Esophagus squamous epithelium (tissue), 5 donors: ENCODE data around the gene CA7. TPM values are rescaled to one million over a fixed set of nuclear protein-coding genes. Genes with fewer than 3 reads are reported as not detected.

Experiments
- DNase-seq: peaks from one replicate; lab custom pipeline; 2025; lab: John Stamatoyannopoulos, UW
- H3K27ac ChIP-seq, 4 donors: fragments of 200-600 bp; sonication (generic); one replicate each; pipeline ENCODE4 v1.5.1; 2016 to 2019; ENCODE audit warnings: mild to moderate bottlenecking in 1 of 4
- H3K27me3 ChIP-seq, 4 donors: fragments of 200-600 bp; sonication (generic); 1 replicate in 3 of 4; 2 replicates in 1 of 4; pipeline versions ENCODE4 v1.5.1 to v1.6.0; 2017 to 2021; ENCODE audit warnings: antibody characterized with exemption in 1 of 4
- H3K36me3 ChIP-seq, 3 donors: fragments of 200-600 bp; sonication (generic); one replicate each; pipeline ENCODE4 v1.5.1; 2016 to 2019
- H3K4me1 ChIP-seq, 3 donors: fragments of 200-600 bp; sonication (generic); one replicate each; pipeline ENCODE4 v1.5.1; 2017 to 2019
- H3K4me3 ChIP-seq, 4 donors: fragments of 200-600 bp; sonication (generic); 1 replicate in 3 of 4; 2 replicates in 1 of 4; pipeline ENCODE4 v1.5.1; 2016 to 2019; ENCODE audit warnings: mild to moderate bottlenecking in 2 of 4, moderate library complexity in 1 of 4
- H3K9me3 ChIP-seq, 3 donors: fragments of 200-600 bp; sonication (generic); one replicate each; pipeline ENCODE4 v1.5.1; 2016 to 2019
- CTCF ChIP-seq, 6 experiments: fragments of 450-650 bp in 4 of 6; fragments of 200-600 bp in 2 of 6; sonication (generic) in 2 of 6; IDR thresholded peaks; one replicate each; pipeline ENCODE4 v1.5.1; 2016 to 2019; ENCODE audit warnings: antibody characterized with exemption in 6 of 6, mild to moderate bottlenecking in 4 of 6, moderate library complexity in 4 of 6
- POLR2A ChIP-seq, 4 donors: fragments of 450-650 bp; IDR thresholded peaks; one replicate each; pipeline ENCODE4 v1.6.1; 2017; ENCODE audit warnings: antibody characterized with exemption in 4 of 4, mild to moderate bottlenecking in 4 of 4, moderate library complexity in 3 of 4
- WGBS, 2 donors: methylation state at CpG; one replicate each; pipeline ENCODE4 v1.1.5; 2018; 5-methylcytosine and 5-hydroxymethylcytosine counted together
- intact Hi-C: fragments of 100-400 bp; cut with DNase I; formaldehyde crosslinking; loops from one replicate; pipeline ENCODE4 v1.15.0; 2022
- total RNA-seq, 4 donors: library from RNA; depleted of rRNA; stranded (reverse); fragments of >200 nt; gene quantifications; one replicate each; pipeline ENCODE4 v1.1.0, GENCODE V29; 2016
- donor health status: DM: yes; HTN: yes; CAD: no.

CA7 gene
- total RNA-seq, 4 donors from 2014 or later: not detected

GRCh38 chr16:66845791-66846221 is 1.6 kb downstream of the CA7 start:
- no peak overlapping the region for H3K27ac ChIP-seq
- no peak for DNase-seq
- H3K36me3 ChIP-seq: no peaks in the 10 kb centered on the region
- no peak overlapping the region for H3K4me3 ChIP-seq
- intact Hi-C loops: no loop called here
- TF ChIP-seq POLR2A (IDR thresholded peaks at IDR 0.05) (no peak), CTCF (IDR thresholded peaks at IDR 0.05) (no peak)
- H3K27me3 ChIP-seq: peaks cover 12 to 62% (median 13%) of the 10 kb centered on the region in 4 donors
- no peaks in the 10 kb centered on the region for H3K9me3 ChIP-seq
- 0 to 55% methylated on average over 1 to 4 of the region's 9 CpGs for WGBS, 2 donors
- H3K4me1 ChIP-seq: peaks cover 12 to 17% (median 13%) of the 10 kb centered on the region in 3 donors

GRCh38 chr16:66846266-66846665 is 2.1 kb downstream of the CA7 start:
- DNase-seq: no peak
- Histone ChIP-seq H3K27me3 (peaks cover 12 to 62% (median 13%) of the 10 kb centered on the region in 4 donors), H3K4me1 (peaks cover 12 to 17% (median 13%) of the 10 kb centered on the region in 3 donors), H3K36me3 (no peaks in the 10 kb centered on the region), H3K4me3 (no peak overlapping the region), H3K27ac (no peak overlapping the region), H3K9me3 (no peaks in the 10 kb centered on the region)
- WGBS, 2 donors: 89 to 100% methylated on average over 1 of the region's 1 CpG
- TF ChIP-seq POLR2A (IDR thresholded peaks at IDR 0.05): no peak
- TF ChIP-seq CTCF (IDR thresholded peaks at IDR 0.05): no peak
- intact Hi-C loops: no loop called here

GRCh38 chr16:66846831-66847230 is 2.6 kb downstream of the CA7 start:
- intact Hi-C loops: no loop called here
- H3K4me1 ChIP-seq: peaks cover 12 to 17% (median 13%) of the 10 kb centered on the region in 3 donors
- TF ChIP-seq POLR2A (IDR thresholded peaks at IDR 0.05) (no peak), CTCF (IDR thresholded peaks at IDR 0.05) (no peak)
- peaks cover 12 to 62% (median 13%) of the 10 kb centered on the region in 4 donors for H3K27me3 ChIP-seq
- 100% methylated on average over 1 to 4 of the region's 6 CpGs for WGBS, 2 donors
- no peaks in the 10 kb centered on the region for H3K36me3 ChIP-seq
- H3K9me3 ChIP-seq: no peaks in the 10 kb centered on the region
- H3K27ac ChIP-seq: no peak overlapping the region
- no peak overlapping the region for H3K4me3 ChIP-seq
- DNase-seq: no peak

- no peak for DNase-seq
- TF ChIP-seq POLR2A (IDR thresholded peaks at IDR 0.05) (no peak), CTCF (IDR thresholded peaks at IDR 0.05) (no peak)
- no peaks in the 10 kb centered on the region for H3K36me3 ChIP-seq
- no peak overlapping the region for H3K27ac ChIP-seq
- no peaks in the 10 kb centered on the region for H3K9me3 ChIP-seq
- 73 to 88% methylated on average over 6 of the region's 6 CpGs for whole genome bisulfite sequencing, 2 donors
- H3K4me3 ChIP-seq: no peak overlapping the region
- peaks cover 12 to 17% (median 13%) of the 10 kb centered on the region in 3 donors for H3K4me1 ChIP-seq
- intact Hi-C loops: no loop called here
- H3K27me3 ChIP-seq: peaks cover 12 to 62% (median 13%) of the 10 kb centered on the region in 4 donors
Observed at GRCh38 chr16:66847533-66848067, 3.4 kb downstream of the CA7 start.

GRCh38 chr16:66848172-66848571 is 4.0 kb downstream of the CA7 start:
- TF ChIP-seq CTCF (IDR thresholded peaks at IDR 0.05) (no peak), POLR2A (IDR thresholded peaks at IDR 0.05) (no peak)
- DNase-seq: no peak

More at GRCh38 chr16:66848172-66848571, 4.0 kb downstream of the CA7 start:
- WGBS, 2 donors: 50 to 69% methylated on average over 1 to 2 of the region's 2 CpGs
- Histone ChIP-seq H3K9me3 (no peaks in the 10 kb centered on the region), H3K27ac (no peak overlapping the region), H3K27me3 (peaks cover 12 to 59% (median 13%) of the 10 kb centered on the region in 4 donors), H3K36me3 (no peaks in the 10 kb centered on the region), H3K4me3 (no peak overlapping the region), H3K4me1 (peaks cover 12 to 17% (median 13%) of the 10 kb centered on the region in 3 donors)
- intact Hi-C loops: no loop called here
